LNCaP clone FGC (cell line): ENCODE data around the gene KIF5B.

Experiments
- DNase-seq: peaks from one replicate; pipeline ENCODE4 v3.0.0-alpha.2; 2011; ENCODE audit warnings: low read depth
- H3K4me3 ChIP-seq: 2 replicates; pipeline ENCODE4 v1.5.1; 2011; ENCODE audit warnings: mild to moderate bottlenecking, low read depth, low read length, control low read depth
- TF ChIP-seq, protein P1 (sequence below): IDR thresholded peaks from 2 replicates; pipeline ENCODE4 v1.5.1; 2012; ENCODE audit warnings: mild to moderate bottlenecking; ENCODE audit not compliant: control insufficient read depth, insufficient read depth; ENCODE audit errors: extremely low read depth

Gene KIF5B

DNA sequence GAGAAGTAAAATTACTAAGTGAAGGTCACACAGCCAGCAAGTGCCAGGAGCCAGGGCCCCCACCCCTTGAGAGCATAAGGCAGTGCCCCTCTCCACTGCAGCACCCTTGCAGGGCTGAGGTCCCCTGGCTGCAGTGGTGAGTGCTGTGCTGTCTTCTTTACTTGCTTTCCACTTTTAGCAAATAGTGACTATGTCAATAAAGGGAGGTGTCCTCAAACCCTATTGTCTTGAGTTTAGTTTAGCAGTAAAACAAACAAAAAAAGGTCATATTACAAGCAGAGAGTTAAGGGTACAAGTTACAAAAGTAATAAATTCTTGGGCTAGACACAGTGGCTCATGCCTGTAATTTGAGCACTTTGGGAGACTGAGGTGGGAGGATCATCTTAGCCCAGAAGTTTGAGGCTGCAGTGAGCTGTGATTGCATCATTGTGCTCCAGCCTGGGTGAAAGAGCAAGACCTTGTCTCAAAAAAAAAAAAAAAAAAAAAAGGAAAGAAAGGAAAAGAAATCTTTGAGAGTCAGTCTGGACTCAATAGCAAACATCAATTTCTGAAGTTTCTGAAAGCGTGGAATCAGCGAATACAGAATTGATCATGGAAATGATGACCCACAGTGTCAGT lies 39.0 kb upstream of the KIF5B start:
- TF ChIP-seq, protein P1, sequence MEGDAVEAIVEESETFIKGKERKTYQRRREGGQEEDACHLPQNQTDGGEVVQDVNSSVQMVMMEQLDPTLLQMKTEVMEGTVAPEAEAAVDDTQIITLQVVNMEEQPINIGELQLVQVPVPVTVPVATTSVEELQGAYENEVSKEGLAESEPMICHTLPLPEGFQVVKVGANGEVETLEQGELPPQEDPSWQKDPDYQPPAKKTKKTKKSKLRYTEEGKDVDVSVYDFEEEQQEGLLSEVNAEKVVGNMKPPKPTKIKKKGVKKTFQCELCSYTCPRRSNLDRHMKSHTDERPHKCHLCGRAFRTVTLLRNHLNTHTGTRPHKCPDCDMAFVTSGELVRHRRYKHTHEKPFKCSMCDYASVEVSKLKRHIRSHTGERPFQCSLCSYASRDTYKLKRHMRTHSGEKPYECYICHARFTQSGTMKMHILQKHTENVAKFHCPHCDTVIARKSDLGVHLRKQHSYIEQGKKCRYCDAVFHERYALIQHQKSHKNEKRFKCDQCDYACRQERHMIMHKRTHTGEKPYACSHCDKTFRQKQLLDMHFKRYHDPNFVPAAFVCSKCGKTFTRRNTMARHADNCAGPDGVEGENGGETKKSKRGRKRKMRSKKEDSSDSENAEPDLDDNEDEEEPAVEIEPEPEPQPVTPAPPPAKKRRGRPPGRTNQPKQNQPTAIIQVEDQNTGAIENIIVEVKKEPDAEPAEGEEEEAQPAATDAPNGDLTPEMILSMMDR, result no peak
- H3K4me3 ChIP-seq, result no peak overlapping the region
- DNase-seq, result peak; percentile 38

GRCh38 chr10:32093650-32094049 lies 37.4 kb upstream of the KIF5B start:
- TF ChIP-seq, protein P1, result no peak

GRCh38 chr10:32091046-32091445 lies 34.8 kb upstream of the KIF5B start:
- TF ChIP-seq, protein P1, result no peak
- H3K4me3 ChIP-seq, result no peak overlapping the region
- DNase-seq, result no peak

More at GRCh38 chr10:32093650-32094049, 37.4 kb upstream of the KIF5B start:
- H3K4me3 ChIP-seq, result no peak overlapping the region
- DNase-seq, result no peak

DNA sequence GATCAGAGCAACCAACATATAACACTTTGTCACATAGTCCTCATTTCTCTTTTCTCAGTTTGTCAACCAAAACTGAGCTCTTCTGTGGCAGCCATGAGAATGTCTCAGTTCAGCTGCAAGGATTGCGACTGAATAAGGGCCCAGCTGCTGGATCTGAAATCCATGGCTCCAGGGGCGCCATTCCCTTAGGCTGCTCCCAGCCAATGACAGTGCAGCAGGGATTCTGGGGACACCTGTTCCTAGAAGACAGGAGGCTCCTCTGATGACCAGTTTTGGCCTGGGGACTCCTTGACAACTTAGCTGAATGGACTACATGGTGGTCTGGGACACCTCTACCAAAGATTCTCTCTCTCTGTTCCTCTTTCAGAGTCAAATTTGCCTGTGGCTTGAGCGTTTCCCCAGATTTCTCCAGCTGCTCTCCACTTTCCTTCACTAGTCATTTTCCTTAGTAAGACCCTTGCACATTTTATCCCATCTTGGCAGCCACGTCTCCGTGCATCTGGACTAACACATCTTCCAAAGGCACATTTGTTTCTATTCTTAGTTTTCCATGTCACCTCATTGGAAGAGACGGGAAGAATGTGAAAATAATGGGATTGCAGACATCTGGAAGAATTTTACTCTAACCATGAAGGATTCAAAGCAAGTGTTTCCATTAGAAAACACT lies 28.1 kb upstream of the KIF5B start:
- no peak overlapping the region for H3K4me3 ChIP-seq
- no peak for DNase-seq
- TF ChIP-seq, protein P1, result no peak

DNA sequence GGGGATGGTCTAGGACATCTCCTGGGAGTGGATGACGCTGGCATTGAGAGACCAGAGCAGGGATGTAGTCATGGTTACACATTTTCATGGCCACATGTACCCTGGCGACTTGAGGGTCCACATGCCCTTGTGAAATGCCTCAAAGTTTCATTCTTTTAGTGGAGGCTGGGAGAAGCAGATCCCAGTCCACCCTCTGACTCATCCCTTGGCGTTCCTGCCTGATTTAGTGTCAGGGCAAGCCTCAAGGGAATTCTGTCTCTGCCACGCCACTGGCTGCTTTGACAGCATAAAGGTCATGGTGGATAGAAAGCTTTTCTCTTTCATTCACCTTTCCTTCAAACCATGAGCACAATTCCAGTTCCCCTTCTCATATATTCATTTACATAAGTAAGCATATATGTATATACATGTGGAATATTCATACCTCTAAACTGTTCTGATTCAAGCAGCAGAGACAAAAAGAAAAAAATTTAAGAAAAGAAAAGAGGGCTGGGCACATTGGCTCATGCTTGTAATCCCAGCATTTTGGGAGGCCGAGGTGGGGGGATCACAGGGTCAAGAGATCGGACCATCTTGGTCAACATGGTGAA lies 21.8 kb upstream of the KIF5B start:
- no peak overlapping the region for H3K4me3 ChIP-seq
- TF ChIP-seq, protein P1, result no peak
- DNase-seq, result no peak

DNA sequence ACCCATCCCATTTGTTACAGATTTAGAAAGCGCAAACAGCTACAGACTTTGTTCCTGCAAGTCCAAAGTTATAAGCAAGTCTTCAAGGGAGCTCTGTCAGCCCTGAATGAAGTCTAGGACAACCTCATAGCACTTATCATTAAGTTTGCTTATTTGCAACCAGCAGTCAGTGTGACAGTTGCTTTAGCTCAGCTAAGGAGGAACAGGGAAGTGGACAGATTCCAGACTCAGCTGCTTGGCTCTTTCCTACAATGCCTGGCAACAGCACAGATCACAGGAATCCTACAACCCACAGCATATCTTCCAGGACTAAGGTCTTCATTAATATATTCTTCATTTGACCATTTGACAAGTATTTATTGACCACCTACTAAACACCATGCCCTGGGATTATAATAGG lies 17.4 kb upstream of the KIF5B start:
- TF ChIP-seq, protein P1, result no peak
- no peak overlapping the region for H3K4me3 ChIP-seq
- no peak for DNase-seq

- TF ChIP-seq, protein P1, result no peak
- no peak overlapping the region for H3K4me3 ChIP-seq
- DNase-seq, result no peak
Observed at GRCh38 chr10:32073128-32073527, 16.9 kb upstream of the KIF5B start.
